Posterior vena cava (tissue), 2 donors: ENCODE data around the gene KIF16B. TPM values are rescaled to one million over a fixed set of nuclear protein-coding genes. Genes with fewer than 3 reads are reported as not detected.
"Not testable (repeated sequence)": the region's sequence is repeated elsewhere in the genome, so short reads cannot be mapped to it uniquely, and the experiment has no call there.

ENCODE experiments used
- DNase-seq: peaks from one replicate; pipeline ENCODE4 v3.0.0-alpha.2; 2020; ENCODE audit warnings: low spot score
- intact Hi-C, 2 donors: fragments of 100-400 bp; cut with DNase I; formaldehyde crosslinking; loops; one replicate each; pipeline versions ENCODE4 v1.14.1 to v1.14.2; 2022 to 2023
- total RNA-seq, 2 donors: library from RNA; stranded (reverse); fragmentation: NEBNext Ultra II Directional; extraction: Animal tissue kit (Norgen Biotek cat#: 25700); gene quantifications; one replicate each; pipeline ENCODE4 v1.2.1, GENCODE V29; 2021
- donor health status: DM: yes; HTN: yes; CAD: no.
- donor health status: DM: yes; HTN: yes; CAD: no.

KIF16B gene
- total RNA-seq, 2 donors from 2014 or later = 16.3 to 17.5 TPM

- intact Hi-C loops, DNase-seq: not testable (repeated sequence)
These were observed 23.2 kb upstream of the KIF16B start for GRCh38 chr20:16596404-16596803.

GRCh38 chr20:16595376-16595775 is 22.1 kb upstream of the KIF16B start:
- DNase-seq = no peak
- intact Hi-C loops = no loop called here

- DNase-seq = no peak
- intact Hi-C loops = no loop called here
These were observed 16.9 kb upstream of the KIF16B start for GRCh38 chr20:16590041-16590633.

DNA sequence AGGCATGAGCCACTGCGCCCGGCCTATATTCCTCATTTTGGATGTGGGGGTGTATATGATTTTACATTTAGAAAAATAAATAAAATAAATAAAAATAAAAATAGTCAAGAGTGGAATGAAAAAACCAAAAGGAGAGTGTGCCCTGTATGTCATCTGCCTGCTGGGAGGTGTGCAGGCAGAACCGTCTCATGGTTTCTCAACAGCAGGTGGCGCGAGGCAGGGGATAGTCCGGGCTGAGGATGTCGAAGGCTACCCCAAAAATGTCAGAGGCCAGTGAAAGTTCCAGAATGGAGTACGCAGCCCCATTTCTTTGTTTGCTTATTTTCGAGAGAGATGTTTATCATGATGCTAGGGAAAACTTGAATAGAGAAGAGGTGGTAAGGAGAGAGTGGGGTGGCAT is 16.4 kb upstream of the KIF16B start:
- intact Hi-C loops = no loop called here
- DNase-seq = no peak

DNA sequence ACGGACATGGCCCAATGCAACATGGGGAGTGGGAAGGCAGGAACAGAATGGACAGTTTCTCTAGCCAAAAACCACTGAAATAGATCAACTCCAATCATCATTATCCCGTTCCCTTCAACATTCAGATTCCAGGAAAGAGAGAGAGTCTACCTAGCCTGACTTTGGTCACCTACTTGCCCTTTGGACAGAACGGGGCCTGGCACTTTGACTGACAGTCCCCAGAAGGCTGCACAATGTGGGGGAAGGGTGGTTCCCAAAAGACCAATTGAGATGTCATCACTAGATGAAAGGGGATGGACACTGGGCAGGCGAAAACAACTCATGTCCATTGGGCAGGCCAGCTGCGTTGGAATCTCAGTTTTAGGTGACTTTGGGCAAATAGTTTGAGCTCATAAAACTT is 15.0 kb upstream of the KIF16B start:
- intact Hi-C loops = no loop called here
- DNase-seq = no peak

- intact Hi-C loops = no loop called here
- DNase-seq = no peak
These were observed 13.8 kb upstream of the KIF16B start for GRCh38 chr20:16587066-16587465.

DNA sequence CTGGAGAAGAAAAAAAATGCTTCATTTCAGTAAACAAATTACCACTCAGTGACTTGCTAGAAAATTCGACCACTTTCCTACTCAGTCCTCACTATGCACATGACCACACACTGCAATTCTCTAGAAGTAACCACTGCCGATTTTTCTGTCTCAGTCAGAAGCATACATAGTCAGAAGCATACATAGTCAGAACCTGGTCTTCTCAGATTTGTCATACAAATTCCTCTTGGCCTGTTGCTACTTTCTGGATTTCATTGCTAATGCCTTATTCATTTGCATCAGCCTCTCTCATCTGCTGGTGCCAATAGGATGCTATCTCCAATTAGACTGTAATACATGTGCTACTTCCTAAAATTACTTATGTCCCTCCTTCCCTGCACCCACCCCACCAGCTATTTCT is 10.2 kb upstream of the KIF16B start:
- DNase-seq = no peak
- intact Hi-C loops = no loop called here

- DNase-seq = no peak
- intact Hi-C loops = no loop called here
These were observed 8.0 kb upstream of the KIF16B start for GRCh38 chr20:16581241-16581640.

DNA sequence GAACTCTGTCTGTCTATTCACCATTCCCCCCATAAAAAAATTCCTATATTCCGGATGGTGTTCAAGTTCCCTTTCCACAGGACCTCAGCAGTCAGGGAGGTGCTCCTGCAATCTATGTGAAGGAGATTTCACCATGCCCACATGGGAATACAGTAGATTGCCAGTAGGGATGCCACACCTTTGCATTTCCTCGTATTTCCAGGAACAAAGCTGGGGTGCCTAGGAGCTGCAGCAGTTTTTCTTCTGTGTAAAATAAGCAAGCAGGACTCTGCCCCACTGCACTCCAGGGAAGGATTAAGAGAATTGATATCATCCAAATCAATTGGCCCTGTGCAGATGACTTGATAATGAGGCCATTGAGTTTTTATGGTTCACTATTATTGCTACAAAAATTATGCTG is 7.4 kb upstream of the KIF16B start:
- intact Hi-C loops = no loop called here
- no peak for DNase-seq

DNA sequence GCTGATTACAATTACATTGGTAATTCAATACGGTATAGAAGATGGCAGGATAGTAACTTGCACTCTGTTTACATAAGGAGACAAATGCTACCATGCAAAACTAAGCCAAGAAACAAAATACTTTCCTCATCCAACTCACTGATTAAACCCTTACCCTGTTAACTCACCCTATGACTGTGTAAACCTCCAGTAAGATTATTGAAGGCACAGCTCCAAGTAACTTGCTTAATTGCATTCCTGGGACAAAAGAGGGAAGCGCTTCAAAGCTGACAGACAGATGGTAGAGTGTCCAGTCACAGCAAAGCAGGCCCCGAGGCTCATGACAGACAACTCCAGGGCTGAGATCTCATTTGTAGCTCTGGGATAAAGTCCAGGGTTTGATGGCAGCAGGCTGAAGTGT is 6.9 kb upstream of the KIF16B start:
- DNase-seq = no peak
- intact Hi-C loops = no loop called here

DNA sequence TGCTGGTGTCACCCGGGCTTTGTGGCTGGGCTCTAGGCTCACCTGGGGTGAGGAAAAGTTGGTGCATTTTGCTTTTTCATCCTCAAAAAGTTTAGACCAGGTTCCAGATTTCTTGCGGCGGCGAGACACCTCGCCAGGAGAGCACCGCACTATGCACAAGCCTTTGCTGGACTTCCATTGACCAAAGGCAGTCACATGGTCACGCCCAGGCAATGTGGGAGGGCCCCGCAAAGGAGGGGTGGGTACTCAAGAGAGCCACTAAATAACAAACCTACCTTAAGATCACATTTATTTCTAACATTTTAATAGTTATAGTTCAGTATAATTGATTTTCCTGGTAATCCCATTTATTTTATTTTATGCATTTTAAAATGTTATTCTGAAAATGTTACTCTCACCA is 3.0 kb upstream of the KIF16B start:
- intact Hi-C loops = no loop called here
- no peak for DNase-seq

- DNase-seq = no peak
- intact Hi-C loops = no loop called here
These were observed 2.3 kb upstream of the KIF16B start for GRCh38 chr20:16575390-16576140.

DNA sequence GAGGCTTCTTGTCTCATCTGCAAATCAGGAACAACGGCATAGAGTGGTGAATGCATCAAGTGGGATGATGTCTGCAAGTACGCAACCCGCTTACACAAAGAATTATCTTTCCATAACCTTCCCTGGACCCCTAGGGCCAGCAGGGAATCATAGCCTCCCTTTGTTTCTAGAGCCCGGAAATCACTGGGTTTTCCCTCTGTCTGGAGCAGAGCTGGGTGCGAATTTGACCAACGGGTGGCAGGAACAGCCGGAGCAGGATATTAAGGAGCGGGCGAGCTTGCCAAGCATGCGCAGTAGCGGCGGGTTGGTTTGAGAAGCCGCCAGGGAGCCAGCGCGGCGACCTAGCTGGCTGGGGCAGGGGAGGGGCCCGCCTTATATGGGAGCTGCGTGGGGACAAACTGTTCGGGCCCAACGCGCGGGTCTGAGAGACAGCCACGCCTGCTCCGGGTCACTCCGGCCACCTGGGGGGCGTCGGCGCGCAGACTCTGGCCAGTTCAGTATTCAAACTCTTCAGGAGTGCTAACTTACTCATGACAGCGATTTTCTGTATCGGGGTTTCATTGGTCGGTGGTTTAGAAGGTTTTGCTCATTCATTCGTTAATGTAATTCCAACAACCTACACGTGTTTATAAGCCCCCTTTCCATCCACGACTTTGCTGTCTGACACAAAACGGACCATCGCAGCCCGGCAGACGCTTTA is 1.6 kb upstream of the KIF16B start:
- peak; percentile 96 for DNase-seq
- intact Hi-C loops = no loop called here

DNA sequence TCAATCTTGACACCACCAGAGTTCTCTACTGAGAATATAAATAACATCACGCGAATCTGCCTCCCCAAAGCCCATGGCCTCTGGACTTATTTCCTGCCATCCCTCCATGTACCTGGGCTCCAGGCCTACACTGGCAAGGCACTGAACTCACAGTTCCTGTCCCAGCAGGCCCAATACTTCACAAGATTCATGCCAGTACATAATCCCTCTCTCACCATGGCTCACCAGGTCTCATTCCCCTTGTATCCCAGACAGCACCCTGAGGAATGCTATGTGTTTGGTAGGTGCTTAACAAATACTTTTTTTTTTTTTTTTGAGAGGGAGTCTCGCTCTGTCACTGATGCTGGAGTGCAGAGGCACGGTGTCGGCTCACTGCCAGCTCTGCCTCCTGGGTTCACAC is 1.9 kb downstream of the KIF16B start:
- DNase-seq = no peak
- intact Hi-C loops = no loop called here

DNA sequence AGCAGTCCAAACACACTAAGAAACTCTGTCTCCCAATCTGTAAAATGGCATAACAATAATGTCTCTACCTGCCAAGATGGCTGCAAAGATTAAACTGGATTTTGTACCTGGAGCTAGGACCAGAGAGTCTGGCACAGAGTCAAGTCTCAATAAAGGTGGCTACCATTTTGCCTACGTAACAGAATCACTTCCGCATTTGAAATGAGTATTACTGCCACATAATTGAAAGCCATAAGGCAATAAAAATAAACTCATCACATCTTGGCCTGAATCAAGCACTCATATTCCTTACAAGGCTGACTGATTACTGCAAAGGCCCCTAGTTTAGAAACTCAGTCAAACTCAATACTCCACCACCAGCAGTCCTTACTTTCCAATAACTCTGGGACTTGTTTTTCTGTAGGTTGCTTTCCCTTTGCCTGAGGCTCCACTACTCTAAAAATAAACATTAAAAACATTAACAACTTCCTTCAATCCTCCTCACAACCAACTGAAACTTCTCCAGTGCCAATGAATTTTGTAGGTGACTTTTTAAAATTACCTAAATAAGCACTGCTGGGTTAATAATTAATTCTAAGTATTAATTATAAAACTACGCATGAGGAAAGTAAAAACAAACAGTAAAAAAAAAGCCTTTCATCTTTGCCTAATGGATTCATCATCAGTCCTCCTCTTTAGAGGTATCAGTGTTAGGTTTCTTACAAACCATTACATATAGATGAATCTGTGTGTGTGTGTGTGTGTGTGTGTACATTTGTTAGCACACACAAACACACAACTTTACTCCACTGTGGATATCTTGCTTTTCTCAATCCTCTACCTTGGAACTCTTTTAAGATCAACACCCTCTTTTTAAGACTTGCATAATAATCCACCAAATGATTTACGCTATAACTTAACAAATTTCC is 3.7 kb downstream of the KIF16B start:
- no peak for DNase-seq
- intact Hi-C loops = no loop called here

DNA sequence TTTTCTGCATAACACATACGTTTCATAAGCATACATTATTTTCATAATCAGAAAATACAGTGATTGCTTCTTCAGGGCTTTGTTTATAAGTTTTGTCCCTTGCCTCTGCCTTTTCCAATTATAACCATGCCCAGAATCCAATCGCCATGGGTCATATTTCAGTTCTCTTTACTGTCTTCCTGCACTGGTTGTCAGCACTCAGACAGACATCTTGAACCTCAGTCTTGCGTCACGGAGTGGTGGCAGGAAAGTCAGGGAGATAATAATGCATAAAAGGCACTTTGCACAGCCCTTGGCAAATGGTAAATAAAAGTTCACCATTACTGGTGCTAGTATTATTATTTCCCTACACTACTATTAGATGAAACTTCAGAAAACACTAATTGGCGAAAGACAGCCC is 7.2 kb downstream of the KIF16B start:
- intact Hi-C loops = no loop called here
- no peak for DNase-seq

DNA sequence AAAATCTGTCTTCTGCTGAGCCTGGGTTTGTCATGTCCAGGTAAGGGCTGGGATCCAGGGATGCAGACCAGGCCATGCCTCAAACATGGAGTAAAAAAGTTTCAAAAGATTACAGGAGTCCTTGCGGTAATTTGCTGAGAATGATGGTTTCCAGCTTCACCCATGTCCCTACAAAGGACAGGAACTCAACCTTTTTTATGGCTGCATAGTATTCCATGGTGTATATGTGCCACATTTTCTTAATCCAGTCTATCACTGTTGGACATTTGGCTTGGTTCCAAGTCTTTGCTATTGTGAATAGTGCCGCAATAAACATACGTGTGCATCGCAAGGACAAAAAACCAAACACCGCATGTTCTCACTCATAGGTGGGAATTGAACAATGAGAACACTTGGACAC is 9.2 kb downstream of the KIF16B start:
- intact Hi-C loops, DNase-seq: not testable (repeated sequence)

- DNase-seq = no peak
- intact Hi-C loops = no loop called here
These were observed 10.0 kb downstream of the KIF16B start for GRCh38 chr20:16563066-16563806.

GRCh38 chr20:16562259-16562658 is 11.0 kb downstream of the KIF16B start:
- intact Hi-C loops = no loop called here

More at GRCh38 chr20:16562259-16562658, 11.0 kb downstream of the KIF16B start:
- DNase-seq = no peak
